Right kidney (tissue), 1 donor: ENCODE measurements around the gene CC2D2A.
"Not testable (repeated sequence)": the region's sequence is repeated elsewhere in the genome, so short reads cannot be mapped to it uniquely, and the experiment has no call there.

ENCODE experiments used
- DNase-seq: peaks from one replicate; pipeline ENCODE4 v3.0.0-alpha.2; 2016

Gene CC2D2A

DNA sequence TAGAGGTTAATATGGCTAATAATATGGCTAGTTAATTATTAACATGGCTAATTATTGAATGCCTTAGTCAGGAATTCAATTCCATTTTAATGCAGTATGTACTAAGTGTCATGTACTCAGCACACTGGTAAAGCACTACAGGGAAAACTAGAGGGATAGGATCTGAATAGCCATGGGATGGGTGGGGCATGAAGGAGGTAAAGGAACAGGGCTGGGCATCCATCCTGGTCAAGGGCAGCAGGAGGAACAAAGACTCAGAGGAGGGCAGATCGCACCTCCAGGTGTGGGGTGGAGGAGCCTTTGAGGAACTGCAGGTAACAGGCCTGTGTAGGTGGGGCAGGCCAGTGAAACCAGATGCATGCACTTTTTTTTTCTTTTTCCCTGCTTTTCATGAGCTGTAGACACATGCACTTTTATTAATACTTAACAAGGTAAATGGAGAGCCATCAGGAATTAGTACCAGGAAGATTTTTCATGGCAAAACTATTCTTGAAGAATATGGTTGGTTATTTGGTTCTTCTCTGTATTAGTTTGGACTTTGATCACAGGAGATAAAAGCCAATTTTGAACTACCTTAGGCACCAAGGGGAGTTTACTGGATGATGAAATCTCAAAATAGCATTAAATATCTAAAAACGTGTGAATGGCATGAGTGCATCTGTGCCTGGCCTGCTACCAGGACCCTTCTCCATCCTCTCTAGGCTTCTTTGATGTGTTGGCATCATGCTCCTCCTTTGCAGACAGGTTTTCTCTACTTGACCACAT is 88.3 kb downstream of the CC2D2A start:
- no peak for DNase-seq

DNA sequence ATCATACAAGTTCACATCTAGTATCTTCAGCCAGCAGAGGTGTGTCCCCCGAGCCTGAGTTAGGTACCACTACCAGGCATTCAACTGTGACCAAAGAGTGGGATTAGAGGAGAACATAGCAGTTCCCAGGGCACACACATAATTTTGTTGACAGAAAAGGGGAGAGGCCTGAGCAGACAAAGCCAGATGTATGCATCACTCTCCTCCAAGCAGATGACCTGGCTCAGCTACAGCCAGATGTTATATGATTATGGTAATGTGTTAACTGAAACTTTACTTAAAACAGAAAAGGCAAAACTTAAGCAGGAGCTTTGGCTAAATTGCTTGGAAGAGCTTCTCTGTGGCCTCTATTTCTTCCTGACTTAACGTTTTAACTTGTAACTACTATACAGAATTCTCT is 88.9 kb downstream of the CC2D2A start:
- no peak for DNase-seq

DNA sequence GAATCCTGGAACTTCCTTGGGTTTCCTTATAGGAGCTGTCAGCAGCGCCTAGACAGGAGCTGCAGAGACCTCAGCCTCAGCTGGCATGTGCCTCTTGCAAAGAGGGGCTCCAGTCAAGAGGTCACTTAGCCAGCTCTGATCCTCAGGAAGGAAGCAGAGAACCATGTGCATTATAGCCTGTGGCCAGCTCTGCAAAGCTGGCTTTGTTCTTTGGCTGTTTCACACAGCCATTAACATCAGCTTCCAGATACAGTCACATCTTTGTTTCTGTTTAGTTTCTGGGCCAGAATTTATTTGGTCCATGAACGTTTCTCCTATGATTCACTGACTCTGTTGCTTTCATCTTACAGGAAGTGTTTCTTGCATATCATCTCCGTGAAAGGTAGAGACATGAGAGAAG is 92.4 kb downstream of the CC2D2A start:
- no peak for DNase-seq

DNA sequence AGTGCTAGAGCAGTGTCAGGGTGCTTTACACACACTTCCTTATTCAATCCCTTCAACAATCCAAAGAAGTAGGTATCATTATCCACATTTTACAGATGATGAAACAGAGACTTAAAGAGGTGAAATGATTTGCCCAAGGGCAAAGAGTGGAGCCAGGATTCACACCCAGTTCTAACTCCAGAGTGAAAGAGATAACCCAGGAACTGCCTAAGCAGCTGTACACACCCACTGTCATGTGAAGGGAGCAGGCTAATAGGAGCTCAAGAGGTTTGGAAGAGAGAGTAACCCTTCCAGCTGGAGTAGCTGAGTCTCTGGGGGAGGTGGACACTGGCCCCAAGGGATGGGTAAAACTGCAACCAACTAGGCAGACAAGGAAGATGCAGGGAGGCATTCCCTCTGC is 92.9 kb downstream of the CC2D2A start:
- no peak for DNase-seq

DNA sequence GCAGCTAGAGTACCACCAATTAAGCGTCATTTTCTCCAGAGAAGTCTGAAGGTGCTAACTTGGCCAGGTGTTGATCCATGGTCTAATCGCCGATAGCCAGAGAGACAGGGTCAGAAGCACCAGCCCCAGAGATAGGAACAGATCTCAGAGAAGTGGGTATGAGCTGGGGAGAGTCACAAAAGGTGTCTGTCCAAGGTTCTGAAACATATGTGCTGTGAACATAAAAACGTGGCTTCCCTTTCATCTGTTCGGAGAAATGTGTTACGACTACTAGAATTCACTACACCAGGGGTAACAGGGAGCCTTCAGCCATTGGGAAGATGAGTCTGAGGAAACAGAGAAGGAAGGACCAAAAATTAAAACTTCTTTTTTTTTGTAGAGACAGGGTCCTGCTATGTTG is 94.2 kb downstream of the CC2D2A start:
- DNase-seq, result no peak

DNA sequence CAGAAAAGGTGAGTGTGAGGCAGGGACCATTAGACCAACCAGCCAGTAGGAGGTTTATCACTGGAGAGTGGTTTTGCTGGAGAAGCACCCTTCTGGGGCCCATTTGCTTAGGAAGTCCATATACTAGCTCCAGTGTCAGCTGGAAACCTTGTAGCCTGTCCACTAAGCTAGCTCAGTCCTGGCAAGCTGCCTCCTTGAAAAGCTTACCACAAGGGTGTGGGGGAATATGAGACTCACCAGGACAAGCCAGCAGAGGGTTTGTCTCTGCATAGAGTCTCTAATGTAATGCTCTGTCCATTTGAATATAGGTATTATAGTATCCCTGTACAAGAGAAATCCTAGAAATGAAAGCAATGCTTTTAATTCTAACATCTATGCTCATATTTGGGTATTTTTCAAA is 99.1 kb downstream of the CC2D2A start:
- no peak for DNase-seq

DNA sequence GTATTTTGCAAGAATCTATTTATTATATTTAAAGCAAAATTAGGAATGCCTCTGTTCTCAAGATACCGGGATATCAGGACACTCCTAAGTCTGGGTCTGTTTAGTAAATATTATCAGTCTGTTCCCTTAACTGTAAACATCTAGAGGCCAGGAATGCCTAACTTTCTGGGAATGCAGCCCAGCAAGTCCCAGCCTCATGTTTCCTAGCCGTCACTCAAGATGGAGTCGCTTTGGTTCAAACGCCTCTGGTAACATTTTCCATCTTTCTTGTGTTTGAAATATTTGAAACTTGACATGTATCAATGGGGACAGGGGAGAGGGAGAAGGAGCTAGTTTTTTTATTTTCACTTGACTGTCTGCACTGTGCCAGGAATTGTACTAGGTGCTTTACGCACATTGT is 100.1 kb downstream of the CC2D2A start:
- no peak for DNase-seq

DNA sequence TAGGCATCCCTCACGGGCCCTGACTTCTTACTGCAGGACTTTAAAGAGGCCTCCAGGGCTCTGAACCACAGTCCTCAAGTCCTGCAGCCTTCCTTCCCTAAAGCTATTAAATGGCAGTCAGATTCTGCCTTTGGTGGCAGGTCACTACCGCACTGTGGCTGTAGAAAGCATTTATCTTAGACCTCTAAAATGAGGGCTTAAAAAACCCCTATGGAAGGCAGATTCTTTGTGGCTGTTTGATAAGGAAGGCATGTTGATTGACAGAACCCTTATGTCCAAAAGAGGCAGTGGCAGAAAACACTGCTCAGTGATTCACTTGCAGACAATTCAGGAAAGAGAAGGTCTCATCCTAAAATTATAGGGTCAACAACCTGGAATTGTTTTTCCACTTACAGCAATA is 106.3 kb downstream of the CC2D2A start:
- no peak for DNase-seq

DNA sequence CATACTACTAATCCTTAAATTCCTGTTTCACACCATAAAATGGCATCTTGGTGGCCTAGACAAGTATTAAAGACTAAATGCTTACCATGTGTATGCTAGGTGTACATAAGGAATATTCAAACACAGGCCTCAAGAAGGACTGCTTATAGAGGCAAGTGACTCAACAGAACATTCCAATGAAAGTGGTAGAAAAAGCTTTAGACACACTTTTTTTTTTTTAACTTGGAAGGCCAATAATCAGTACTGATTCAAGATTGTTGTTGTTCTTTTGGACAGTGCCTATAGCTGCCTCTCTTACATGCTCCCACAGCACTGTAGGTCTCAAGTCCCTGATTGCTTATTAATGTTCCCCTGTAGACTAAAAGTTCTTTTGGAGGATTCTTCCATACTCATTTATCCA is 107.8 kb downstream of the CC2D2A start:
- DNase-seq, result no peak

DNA sequence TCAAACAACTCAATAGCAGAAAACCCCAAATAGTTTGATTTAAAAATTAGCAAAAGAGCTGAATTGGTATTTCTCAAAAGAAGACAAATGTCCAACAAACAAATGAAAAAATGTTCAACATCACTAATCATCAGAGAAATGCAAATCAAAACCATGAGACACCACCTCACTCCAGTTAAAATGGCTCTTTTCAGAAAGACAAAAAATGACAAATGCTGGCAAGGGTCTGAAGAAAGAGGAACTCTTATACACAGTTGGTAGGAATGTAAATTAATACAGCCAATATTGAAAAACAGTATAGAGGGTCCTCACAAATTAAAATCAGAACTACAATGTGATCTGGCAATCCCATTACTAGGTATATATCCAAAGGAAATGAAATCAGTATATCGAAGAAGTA is 115.1 kb downstream of the CC2D2A start:
- DNase-seq, result no peak

DNA sequence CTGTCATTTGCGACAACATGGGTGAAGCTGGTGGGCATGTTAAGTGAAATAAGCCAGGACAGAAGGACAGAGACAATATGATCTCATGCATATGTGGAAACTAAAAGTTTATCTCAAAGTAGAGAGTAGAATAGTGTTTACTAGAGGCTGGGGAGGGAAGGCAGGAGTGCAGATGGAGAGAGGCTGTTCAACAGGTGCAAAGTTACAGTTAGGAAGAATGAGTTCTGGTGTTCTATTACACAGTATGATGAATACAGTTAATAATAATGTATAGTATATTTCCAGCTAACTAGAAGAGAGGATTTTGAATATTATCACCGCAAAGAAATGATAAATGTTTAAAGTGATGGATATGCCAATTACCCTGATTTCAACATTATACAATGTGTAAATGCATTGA is 115.6 kb downstream of the CC2D2A start:
- no peak for DNase-seq

DNA sequence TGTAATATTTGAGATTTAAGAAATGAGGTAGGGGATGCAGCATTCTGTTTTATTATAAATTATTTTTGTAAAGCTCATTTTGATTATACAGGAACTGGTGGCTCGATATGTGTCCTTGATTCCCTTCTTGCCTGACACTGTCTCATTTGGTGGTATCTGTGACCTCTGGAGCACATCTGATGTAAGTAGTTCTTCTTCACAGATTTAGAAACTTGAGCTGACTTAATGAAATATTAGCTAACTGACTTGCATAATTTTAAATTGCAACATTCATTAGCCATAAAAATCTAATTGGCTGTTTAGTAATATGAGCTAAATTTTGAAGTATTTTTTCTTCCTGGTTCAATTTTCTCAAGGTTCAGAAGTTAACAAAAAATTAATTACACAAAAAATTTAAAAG is 116.4 kb downstream of the CC2D2A start:
- DNase-seq, result no peak

DNA sequence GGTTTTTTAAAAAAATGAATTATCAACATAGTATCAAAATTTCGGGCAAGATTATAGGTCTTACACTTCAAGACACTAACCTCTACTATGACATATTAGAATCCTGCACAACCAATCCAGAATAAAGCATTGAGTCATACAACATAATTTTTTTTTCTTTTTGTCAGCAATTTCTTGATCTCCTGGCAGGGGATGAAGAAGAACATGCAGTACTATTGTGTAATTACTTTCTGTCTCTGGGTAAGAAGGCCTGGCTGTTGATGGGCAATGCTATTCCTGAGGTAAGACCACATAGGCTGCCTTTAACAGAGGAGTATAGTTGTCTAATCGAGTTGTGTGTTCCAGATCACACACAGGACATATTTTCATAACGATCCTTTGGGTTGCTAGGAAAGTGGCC is 118.0 kb downstream of the CC2D2A start:
- no peak for DNase-seq

DNA sequence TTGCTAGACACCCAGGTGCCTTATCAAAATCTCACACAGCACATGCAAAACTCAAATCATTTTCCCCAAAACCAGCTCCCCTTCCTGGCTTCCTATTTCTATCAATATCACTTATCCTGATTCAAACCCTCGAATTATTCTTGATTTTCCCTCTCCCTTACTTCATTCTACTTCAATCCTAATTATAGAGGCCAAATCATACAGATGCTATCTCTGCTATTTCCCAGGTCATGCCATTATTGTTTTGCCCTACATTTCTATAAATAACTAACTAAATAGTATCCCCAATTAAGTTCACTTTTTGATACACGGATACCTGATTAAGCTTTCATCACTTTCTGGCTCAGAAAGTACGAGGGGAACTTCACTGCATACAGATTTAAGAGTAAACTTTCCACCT is 123.1 kb downstream of the CC2D2A start:
- DNase-seq, result no peak

DNA sequence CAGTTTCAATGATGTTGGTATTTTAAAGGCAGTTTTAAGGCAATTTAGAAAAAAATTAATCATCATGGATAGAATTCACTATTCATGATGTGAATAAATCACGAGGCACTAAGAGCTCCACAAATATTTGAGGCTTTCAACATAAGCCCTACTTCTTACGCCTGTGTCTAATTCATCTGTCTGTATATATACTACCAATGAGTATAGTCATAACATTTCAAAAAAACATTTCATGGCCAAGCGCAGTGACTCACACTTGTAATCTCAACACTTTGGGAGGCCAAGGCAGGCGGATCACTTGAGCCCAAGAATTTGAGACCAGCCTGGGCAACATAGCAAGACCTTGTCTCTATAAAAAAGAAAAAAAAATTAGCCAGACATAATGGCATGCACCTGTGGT is 129.0 kb downstream of the CC2D2A start:
- no peak for DNase-seq

DNA sequence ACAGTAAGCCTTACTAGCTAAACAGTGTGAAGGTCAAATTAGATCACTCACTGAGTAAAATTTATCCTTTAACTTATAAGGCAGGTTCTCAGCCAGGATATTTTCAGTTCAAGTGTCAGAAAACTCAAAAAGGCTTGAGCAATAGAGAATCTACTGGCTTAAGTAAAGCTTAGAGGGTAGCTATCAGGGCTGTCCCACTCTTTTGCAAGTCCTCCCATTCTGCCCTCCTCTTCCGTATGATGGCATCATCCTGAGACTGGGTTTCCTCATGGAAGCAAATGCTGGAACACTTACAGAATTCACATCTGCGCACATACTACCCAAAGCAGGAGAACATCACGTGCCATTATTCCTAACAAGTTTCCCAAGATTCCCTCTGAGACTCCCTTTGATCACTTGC is 130.5 kb downstream of the CC2D2A start:
- DNase-seq, result no peak

DNA sequence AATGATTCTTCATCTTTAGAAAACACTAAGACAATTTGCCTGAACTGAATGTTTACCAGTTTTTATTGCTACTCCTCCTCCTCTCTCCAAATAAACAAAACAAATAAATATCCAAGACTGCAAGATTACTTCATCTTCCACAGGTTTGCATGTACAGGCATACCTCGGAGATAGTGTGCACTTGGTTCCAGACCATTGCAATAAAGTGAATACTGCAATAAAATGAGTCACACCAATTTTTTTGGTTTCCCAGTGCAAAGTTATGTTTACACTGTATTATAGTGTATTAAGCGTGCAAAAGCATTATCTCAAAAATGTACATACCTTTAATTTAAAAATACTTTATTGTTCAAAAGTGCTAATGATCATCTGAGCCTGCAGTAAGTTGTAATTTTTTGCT is 132.2 kb downstream of the CC2D2A start:
- no peak for DNase-seq

DNA sequence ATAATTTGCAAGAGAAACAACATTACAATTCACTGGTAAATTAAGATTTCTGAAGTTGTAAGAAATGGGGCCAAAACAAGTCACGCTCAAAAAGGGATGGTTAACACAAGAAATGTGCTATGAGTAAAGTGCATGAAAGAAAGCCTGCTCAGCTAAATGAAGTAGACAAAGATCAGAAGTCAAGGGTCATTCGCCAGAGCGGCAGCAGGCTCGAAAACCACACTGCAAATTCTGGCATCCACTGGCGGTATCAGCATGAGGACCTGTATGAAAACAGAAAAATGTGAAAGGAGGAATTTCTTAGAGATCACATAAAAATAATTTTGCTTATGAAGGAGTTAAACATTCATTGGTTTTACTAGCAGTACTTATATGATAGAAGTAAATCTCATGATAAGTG is 135.9 kb downstream of the CC2D2A start:
- no peak for DNase-seq

DNA sequence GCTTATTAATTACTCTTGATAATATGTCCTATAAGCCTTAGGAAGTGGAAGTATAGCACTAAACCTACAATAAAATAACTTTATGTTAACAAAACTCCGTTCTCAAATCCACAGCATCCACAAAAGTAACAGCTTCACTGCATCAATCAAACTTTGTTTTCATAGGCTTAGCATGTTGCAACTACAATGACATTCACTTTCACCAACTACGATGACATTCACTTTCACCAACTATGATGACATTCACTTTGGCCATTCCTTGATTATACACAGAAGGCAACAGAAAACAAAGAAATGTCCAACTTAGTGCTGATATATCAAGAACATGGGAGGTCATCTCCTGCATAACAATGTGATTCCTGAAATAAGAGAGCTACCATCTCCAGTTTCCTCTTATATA is 141.2 kb downstream of the CC2D2A start:
- DNase-seq, result no peak

DNA sequence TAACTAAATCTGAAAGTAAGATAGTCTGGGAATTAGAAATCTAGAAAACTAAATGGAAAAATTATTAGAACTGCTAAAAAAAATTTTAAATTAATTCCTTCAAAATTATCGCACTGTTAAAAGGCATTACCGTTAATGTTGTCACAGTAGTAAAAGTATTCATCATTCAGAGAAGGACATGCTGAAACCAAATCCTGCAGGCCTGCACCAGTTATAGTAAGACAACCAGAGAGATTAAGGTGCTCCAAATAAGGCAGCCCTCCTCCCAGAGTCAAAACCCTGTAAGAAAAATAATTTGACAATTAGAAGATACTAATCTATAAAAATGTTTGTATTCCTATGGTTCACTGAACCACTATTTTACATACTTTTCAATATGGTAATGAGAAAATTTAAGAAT is 142.5 kb downstream of the CC2D2A start:
- DNase-seq, result no peak

DNA sequence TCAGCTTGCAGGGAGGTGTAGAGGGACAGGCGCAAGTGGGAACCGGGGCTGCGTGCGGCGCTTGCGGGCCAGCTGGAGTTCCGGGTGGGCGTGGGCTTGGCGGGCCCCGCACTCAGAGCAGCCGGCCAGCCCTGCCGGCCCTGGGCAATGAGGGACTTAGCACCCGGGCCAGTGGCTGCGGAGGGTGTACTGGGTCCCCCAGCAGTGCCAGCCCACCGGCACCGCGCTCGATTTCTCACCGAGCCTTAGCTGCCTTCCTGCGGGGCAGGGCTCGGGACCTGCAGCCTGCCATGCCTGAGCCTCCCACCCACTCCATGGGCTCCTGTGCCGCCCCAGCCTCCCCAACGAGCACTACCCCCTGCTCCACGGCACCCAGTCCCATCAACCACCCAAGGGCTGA is 145.2 kb downstream of the CC2D2A start:
- DNase-seq, result not testable (repeated sequence)

DNA sequence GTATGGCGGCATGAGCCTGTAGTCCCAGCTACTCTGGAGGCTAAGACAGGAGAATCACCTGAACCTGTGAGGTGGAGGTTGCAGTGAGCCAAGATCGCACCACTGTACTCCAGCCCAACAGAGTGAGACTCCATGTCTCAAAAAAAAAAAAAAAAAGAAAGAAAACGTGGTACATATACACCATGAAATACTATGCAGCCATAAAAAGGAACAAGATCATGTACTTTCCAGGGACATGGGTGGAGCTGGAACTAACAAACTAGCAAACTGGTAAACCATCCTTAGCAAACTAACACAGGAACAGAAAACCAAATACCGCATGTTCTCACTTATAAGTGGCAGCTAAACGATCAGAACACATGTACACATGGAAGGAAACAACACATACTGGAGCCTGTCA is 147.7 kb downstream of the CC2D2A start:
- DNase-seq, result not testable (repeated sequence)

DNA sequence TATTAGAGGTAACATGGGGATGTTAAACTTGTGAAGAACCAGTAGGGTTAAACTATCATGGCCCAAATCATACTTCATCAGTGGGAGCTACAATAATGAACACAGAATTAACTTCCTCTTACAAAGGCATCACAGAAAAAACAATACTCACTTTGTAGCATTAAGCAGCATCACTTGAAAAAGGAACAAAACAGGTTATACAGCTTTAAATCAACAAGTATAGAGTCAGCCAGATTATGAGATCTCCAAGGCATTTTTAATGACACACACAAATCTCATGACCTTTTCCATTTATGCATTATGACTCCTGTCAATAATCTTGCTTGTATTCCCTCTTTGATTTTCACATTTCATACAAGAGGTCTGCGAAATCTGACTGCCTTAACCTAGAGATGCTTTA is 167.1 kb downstream of the CC2D2A start:
- DNase-seq, result no peak

DNA sequence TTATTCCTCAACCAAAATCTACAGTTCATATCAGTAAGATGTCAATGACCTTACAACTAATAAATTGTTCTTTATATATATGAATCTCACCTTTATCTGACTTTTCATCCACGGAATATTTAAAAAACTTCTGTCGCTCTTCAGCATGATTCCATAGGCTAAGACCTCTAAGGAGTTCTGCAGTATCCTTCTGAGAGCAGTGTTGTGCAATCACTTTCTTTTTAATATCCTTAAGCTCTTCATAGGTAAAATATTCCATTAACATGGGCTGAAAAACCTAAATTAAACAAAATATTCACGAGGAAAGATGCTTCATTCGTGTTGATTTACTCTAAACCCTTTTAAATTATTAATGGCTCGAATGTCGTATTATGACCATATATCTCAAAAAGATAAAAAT is 168.7 kb downstream of the CC2D2A start:
- DNase-seq, result no peak

DNA sequence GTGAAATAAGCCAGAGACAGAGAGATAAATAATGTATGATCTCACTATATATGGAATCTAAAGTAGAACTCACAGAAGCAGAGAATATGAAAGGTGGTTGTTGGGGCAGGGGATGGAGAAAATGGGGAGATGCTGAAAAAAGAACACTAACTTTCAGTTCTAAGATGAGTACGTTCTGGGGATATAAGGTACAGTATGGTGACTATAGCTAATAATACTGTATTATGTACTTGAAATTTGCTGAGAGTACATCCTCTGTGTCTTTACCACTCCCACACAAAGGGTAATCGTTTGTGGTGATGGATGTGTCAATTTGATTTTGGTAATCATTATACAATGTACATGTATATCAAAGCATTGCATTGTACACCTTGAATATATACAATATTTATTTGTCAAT is 178.9 kb downstream of the CC2D2A start:
- DNase-seq, result no peak
